Liver (tissue), 3 donors: ENCODE measurements around the gene CKM.

Source experiments
- TAF1 ChIP-seq: conservative IDR thresholded peaks from 2 replicates; pipeline ENCODE4 v1.6.1; 2016; ENCODE audit warnings: antibody characterized with exemption, mild to moderate bottlenecking
- TF ChIP-seq, protein P1 (sequence below): fragments of 150-350 bp; IDR thresholded peaks from 2 replicates; pipeline ENCODE4 v1.5.1; 2017; ENCODE audit warnings: improper control_type of control experiment, low read depth, low read length; ENCODE audit not compliant: missing input control
- TF ChIP-seq, protein P2 (sequence below): IDR thresholded peaks from 2 replicates; pipeline ENCODE4 v1.6.1; 2016; ENCODE audit warnings: antibody characterized with exemption
- TF ChIP-seq, protein P3 (sequence below): IDR thresholded peaks from 2 replicates; pipeline ENCODE4 v1.6.1; 2016; ENCODE audit warnings: antibody characterized with exemption
- donor health status: healthy.
- donor health status: healthy.

DNA sequence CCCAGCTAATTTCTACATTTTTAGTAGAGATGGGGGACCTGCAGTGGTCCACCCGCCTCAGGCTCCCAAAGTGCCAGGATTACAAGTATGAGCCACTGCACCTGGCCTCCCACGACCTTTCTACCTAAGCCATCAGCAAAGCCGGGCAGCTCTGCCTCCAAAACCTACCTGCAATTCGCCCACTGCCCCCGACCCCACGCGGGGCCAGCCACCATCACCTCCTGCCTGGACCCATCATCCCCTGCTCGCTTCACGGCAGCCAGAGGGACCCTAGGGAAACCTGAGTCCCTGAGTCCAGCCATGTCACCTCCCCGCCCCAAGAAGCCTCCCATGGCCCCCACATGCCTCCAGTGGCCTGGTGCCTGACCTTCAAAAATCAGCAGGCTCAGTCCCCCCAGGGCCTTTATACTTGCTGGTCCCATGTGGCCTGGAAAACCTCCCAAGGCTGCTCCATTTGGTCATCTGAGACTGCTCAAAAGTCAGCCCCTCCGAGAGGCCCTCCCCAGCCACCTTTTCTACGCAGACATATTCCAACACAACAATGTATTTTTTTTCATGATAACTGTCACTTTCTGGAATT is 35.6 kb upstream of the CKM start:
- TF ChIP-seq, protein P1, sequence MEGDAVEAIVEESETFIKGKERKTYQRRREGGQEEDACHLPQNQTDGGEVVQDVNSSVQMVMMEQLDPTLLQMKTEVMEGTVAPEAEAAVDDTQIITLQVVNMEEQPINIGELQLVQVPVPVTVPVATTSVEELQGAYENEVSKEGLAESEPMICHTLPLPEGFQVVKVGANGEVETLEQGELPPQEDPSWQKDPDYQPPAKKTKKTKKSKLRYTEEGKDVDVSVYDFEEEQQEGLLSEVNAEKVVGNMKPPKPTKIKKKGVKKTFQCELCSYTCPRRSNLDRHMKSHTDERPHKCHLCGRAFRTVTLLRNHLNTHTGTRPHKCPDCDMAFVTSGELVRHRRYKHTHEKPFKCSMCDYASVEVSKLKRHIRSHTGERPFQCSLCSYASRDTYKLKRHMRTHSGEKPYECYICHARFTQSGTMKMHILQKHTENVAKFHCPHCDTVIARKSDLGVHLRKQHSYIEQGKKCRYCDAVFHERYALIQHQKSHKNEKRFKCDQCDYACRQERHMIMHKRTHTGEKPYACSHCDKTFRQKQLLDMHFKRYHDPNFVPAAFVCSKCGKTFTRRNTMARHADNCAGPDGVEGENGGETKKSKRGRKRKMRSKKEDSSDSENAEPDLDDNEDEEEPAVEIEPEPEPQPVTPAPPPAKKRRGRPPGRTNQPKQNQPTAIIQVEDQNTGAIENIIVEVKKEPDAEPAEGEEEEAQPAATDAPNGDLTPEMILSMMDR, result no peak
- TF ChIP-seq, protein P2, sequence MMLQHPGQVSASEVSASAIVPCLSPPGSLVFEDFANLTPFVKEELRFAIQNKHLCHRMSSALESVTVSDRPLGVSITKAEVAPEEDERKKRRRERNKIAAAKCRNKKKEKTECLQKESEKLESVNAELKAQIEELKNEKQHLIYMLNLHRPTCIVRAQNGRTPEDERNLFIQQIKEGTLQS, result no peak
- TF ChIP-seq, protein P3, sequence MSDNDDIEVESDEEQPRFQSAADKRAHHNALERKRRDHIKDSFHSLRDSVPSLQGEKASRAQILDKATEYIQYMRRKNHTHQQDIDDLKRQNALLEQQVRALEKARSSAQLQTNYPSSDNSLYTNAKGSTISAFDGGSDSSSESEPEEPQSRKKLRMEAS, result no peak
- TF ChIP-seq TAF1, result no peak
